HG03442 (cell line): ENCODE measurements around the gene CCDC78.
"Not testable (repeated sequence)": the region's sequence is repeated elsewhere in the genome, so short reads cannot be mapped to it uniquely, and the experiment has no call there.

Experiments used
- ATAC-seq: cut with Tn5 transposase; IDR thresholded peaks from one replicate; pipeline ENCODE4 v1.9.1; 2021; ENCODE audit warnings: mild to moderate bottlenecking, moderate library complexity; ENCODE audit not compliant: unreplicated experiment

The CCDC78 gene

GRCh38 chr16:695355-696089 is 30.7 kb downstream of the CCDC78 start:
- ATAC-seq: peak; percentile 44

- ATAC-seq: no peak
Observed at GRCh38 chr16:694863-695354, 31.3 kb downstream of the CCDC78 start.

GRCh38 chr16:694187-694862 is 31.9 kb downstream of the CCDC78 start:
- no peak for ATAC-seq

DNA sequence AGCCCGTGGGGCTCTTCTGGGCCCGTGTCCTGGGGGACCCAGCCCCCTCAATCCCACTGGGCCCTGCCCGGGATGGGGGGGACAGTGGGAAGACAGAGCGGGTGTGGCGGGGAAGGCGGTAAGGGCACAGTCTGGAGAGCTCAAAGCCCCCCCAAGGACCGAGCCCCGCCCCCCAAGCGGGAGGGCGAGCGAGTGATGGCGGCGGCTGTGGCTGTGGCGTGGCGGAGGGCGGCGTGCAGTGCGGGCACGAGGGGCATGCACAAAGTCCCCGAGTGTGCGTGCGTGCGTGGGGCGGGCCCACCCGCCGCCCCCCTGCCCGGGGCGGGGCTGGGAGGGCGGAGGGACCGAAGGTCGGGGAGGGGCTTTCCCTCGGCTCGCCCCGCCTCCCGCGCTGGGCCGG is 32.5 kb downstream of the CCDC78 start:
- ATAC-seq: no peak

- ATAC-seq: no peak
Observed at GRCh38 chr16:693364-693763, 32.9 kb downstream of the CCDC78 start.

GRCh38 chr16:692356-693108 is 33.7 kb downstream of the CCDC78 start:
- no peak for ATAC-seq

DNA sequence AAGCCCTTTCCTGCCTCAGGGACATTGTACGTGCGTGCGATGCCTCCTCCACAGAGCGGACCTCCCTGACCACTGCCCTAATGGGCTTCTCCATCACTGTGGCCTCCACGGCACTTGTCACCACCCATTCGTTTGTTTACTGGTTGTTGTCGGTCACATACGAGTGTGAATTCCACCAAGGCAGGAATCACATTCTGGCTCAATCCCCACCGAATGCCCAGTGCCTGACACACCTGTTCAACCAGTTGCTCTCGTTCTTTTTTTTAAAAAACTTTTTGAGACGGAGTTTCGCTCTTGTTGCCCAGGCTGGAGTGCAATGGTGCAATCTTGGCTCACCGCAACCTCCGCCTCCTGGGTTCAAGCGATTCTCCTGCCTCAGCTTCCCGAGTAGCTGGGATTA is 35.0 kb downstream of the CCDC78 start:
- not testable (repeated sequence) for ATAC-seq

DNA sequence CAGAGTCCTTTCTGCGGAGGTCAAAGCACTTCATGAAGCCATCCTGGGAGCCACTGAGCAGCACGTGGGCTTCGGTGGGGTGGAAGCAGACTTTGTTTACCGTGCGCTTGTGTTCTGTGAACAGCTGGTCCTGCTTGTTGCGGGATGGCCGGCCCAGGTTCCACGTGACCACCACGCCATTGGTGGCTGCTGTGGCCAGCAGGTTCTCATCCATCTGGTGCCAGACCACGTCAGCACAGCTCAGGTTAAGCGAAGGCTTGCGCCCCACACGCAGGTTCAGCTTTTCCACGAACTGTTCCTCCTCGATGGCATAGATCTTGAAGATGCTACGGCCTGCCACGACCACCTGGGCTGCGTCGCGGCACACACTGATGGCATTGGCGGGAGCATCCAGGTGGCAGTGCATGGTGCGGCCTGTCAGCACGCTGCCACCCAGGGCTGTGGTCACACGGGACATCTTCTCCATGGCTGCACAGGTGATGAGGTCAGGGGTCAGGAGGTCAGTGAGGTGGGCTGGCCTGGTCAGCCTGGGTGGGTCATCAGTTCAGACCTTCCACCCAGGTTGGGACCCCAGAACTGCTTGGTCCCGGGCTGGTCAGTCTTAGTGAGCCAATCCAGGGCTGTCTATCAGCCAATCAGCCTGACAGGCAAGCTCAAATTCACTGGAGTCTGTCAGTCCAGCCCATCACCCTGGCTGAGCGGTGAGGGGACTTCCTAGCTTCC is 36.9 kb downstream of the CCDC78 start:
- no peak for ATAC-seq

- ATAC-seq: no peak
Observed at GRCh38 chr16:687499-687898, 38.7 kb downstream of the CCDC78 start.

DNA sequence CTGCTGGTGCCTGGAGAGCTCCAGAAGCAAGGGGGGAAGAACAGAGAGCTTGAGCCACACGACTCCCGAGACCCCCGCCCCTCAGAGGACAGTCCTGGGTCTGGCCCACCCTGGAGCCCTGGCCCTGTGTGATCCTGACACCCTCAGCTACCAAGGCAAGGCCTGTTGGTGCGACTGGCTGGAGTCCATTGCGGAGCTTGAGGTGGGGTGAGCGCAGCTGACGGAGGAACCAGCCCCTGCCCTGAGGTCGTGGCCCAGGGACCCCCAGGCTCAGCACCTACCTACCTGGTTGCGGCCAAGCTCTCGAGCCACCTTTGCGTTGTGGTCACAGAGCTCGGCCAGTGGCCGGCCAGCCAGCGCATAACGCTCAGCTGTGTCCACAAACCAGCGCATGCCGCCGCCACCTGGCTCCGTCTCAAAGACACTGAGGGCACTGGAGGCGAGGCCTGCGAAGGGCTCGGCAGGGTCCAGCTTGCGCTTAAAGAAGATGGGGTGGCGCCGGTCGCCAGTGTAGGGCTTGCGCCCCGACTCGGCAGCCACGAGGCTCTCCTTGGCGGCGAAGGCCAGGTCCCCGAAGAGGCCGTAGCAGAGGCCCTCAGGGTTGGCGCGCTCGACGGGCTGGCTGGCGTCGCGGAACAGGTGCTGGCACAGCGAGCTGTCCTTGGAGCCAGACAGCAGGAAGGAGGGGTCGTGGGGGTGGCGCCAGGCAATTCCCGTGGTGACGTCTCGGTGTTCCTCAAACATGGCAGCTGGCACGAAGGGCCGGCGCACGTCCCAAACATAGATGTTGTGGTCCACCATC is 39.6 kb downstream of the CCDC78 start:
- ATAC-seq: no peak

GRCh38 chr16:685967-686366 is 40.3 kb downstream of the CCDC78 start:
- no peak for ATAC-seq

- ATAC-seq: no peak
Observed at GRCh38 chr16:684961-685696, 41.1 kb downstream of the CCDC78 start.

DNA sequence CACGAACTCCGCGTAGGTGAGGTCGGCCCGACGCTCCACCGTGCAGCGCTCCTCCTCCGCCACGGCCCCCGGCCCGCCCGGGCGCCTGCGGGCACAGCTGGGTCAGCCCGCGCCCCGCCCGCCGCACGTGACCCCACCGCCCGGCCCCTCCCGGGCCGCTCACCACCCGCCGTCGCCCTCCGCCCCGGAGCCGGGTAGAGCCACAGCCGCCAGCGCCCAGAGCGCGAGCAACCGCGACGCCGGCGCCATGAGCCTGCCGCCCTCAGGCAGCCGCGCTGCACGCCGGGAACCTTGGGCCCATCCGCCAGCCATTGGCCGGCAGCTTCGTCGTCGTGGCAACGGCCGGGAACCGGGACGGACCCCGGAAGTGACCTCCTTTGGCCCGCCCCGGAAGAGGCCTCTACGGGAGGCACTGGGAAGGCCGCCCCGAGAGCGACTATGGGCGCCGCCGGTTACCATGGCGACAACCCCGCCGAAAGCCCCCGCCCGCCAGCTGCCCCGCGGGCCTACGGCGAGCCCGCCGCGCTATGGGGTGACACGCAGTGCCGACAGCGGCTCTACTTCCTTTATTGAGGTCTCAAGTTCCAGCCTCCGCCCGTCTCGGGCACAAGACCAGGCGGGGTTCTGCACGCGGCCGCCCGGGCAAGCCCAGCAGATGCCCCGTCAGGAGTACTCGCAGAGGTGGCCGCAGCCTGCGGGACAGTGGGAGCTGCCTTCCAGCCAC is 42.0 kb downstream of the CCDC78 start, which contains the start of gene JMJD8:
JMJD8 (minus strand) TSS at position 264 of the 724 bp plus-strand sequence; CDS start at position 249, 15 bp downstream.
- peak; percentile 56 for ATAC-seq

- ATAC-seq: no peak
Observed at GRCh38 chr16:683396-684070, 42.7 kb downstream of the CCDC78 start.

- ATAC-seq: no peak
Observed at GRCh38 chr16:682493-683395, 43.5 kb downstream of the CCDC78 start.

- ATAC-seq: no peak
Observed at GRCh38 chr16:681746-682427, 44.4 kb downstream of the CCDC78 start.
